HG03280 (cell line): ENCODE results near the gene ESYT3.
"Not testable (repeated sequence)": the region's sequence is repeated elsewhere in the genome, so short reads cannot be mapped to it uniquely, and the experiment has no call there.

Experiments
- ATAC-seq: cut with Tn5 transposase; IDR thresholded peaks from one replicate; pipeline ENCODE4 v1.9.1; 2021; ENCODE audit warnings: mild to moderate bottlenecking, moderate library complexity; ENCODE audit not compliant: unreplicated experiment

ESYT3 gene

DNA sequence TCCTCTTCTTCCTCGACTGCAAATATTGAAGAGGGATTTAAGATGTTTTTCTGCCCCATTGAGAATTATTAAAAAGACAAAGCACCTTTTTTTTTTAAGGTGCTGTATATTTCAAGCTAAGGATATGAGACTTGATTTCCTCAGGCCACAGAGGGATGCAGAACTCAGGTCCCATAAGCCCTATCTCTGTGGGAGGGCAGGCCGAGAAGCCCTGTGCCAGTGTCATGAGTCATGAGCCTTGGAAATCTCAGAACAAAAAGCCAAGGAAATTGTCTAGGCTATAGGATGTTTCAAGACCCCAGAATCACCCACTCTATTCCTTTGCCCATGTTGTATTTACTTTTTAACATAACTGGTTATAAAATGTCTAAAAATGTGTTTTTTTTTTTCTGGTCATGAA, 7.3 kb downstream of the ESYT3 start:
- ATAC-seq = no peak

GRCh38 chr3:138442433-138442832, 8.0 kb downstream of the ESYT3 start:
- ATAC-seq = no peak

- ATAC-seq = no peak
Observed at GRCh38 chr3:138443091-138443490, 8.7 kb downstream of the ESYT3 start.

DNA sequence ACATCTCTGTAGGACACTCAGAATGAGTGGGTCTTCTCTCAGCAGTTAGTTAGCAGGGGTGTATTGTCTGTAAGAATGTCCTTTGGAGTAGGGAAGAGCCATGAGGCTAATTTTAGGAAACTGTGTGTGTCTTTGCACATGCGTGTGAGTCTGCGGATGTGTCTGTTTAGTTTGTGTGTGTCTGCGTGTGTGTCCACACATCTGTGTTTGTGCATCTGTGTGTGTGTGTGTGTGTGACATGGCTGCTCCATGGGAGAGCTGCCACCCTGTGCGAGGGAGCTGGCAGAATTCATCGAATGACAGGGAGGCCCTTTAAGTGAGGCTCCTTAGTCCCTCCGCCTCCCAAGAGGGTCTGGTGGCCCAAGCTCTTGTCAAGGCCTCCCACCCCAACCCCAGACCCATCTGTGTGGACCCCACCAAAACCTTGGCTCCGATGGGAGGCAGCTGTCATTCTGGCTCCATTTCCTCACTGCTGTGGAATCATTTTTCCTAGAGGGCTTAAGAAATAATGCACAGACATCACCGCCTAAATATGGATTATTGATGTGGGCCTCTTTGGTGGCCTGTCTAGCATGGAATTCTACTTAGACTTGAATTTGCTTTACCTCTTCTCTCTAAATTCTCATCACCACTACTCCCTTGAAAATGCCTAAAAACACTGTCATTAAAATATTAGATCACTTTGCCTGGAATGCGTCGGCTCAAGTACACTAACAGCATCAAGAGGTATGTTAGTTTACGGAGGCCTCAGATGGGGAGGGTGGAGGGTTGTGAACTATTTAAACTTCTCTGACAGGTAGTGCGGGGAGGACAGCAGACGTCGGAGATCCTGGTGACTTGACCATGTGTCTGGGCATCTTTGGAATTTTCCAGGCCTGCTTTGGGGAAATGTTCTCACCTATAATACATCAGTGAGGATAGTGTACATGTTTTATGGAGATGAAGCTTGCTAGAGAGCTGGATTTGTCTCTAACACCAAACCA, 9.4 kb downstream of the ESYT3 start:
- no peak for ATAC-seq

GRCh38 chr3:138445236-138445635, 10.8 kb downstream of the ESYT3 start:
- ATAC-seq = no peak

- no peak for ATAC-seq
Observed at GRCh38 chr3:138445654-138446053, 11.2 kb downstream of the ESYT3 start.

DNA sequence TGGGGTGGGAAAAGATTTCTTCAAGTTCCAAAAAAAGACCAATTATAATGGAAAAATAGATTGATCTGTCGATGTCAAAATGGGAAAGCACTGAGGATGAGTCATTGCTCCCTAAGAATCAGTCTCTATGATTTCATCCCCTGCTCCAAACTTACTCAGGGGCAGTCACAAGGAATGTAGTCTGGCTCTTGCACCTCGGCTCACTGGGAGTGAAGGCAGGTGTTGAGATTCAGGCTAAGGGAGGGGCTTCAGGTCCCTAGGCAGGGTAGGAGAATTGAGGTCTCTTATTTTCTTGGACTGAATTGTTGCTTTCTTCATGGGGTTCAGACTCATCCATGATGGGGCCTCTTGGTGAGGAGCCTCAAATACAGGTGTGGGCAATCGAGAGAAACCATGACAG, 14.2 kb downstream of the ESYT3 start:
- ATAC-seq = no peak

DNA sequence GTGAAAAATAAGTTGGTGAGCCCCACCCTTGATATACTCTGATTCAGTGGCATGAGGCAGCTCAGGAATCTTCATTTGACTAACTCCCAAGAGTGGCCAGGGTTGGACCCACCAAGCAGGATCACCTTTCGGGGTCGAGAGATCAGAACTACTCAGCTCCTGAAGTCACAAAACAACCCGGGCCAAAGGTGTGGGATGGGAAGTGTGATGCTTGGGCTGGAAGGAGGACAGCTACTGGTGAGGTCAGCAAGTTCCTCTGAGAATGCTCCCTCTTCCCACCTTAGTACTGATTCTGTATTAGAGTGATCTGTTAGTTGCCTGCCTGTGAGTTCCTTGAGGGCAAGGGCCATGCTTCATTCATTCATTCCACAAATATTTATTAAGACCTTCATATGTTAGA, 15.1 kb downstream of the ESYT3 start:
- ATAC-seq = no peak

- ATAC-seq = no peak
Observed at GRCh38 chr3:138450181-138450580, 15.8 kb downstream of the ESYT3 start.

- no peak for ATAC-seq
Observed at GRCh38 chr3:138450704-138451424, 16.4 kb downstream of the ESYT3 start.

- no peak for ATAC-seq
Observed at GRCh38 chr3:138451595-138452162, 17.3 kb downstream of the ESYT3 start.

DNA sequence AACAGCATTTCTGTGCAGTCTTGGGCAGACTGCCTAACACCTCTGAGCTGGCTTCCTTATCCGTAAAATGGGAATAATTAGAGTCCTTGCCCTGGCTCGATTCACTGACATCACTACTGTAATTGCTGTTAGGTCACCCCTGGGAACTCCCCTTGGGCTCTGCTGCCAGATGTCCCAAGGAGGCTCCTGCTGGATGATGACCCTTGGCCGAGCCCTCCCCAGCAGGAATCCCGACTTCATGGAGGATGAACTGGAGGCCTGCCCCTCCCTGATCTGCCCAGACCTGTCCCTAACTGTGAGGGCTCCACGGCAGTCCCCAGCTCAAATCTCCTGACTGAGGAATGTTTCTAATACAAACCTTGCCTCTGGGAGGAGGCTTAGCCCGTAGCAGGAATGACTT, 18.0 kb downstream of the ESYT3 start:
- no peak for ATAC-seq

GRCh38 chr3:138453940-138454339, 19.5 kb downstream of the ESYT3 start:
- ATAC-seq = not testable (repeated sequence)

- ATAC-seq = no peak
Observed at GRCh38 chr3:138455801-138456716, 21.6 kb downstream of the ESYT3 start.

DNA sequence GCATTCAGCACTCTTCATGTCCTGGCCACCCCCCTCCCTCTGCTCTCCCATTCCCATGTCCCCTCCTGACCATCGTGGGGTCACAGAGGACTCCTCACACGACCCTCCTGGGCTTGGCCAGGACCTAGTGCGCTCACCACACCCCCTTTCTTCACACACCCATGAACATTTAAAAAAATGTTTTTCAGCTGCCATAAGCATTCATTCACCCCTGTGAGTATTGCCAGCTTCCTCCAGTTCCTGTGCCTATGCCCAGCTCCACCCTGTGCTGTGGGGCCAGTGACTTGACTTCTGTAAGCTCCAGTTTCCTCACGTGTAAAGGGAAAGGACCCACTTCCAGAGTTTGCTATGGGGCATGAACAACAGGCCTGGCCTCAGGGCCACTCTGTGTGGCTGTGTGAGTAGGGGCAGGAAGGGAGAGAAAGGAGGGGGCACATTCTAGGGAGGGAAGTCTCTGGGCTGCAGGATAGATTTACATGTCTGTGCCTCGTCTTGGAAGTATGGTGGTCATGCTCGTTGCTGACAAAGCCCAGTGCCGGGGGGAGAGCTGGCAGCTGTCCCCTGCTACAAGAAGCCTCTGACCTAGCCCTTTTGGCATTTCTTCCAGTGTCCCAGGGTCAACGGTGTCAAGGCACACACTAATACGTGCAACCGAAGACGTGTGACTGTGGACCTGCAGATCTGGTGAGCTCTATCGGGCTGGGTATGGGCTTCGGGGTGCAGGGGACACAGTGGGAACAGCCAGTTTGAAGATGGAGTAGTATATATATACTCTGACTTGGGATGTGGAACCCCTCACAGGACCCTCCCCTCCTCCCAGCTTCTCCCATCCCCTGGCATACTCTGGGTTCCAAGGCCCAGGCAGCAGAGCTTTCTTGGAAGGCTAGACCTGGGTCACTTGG, 22.8 kb downstream of the ESYT3 start:
- no peak for ATAC-seq

DNA sequence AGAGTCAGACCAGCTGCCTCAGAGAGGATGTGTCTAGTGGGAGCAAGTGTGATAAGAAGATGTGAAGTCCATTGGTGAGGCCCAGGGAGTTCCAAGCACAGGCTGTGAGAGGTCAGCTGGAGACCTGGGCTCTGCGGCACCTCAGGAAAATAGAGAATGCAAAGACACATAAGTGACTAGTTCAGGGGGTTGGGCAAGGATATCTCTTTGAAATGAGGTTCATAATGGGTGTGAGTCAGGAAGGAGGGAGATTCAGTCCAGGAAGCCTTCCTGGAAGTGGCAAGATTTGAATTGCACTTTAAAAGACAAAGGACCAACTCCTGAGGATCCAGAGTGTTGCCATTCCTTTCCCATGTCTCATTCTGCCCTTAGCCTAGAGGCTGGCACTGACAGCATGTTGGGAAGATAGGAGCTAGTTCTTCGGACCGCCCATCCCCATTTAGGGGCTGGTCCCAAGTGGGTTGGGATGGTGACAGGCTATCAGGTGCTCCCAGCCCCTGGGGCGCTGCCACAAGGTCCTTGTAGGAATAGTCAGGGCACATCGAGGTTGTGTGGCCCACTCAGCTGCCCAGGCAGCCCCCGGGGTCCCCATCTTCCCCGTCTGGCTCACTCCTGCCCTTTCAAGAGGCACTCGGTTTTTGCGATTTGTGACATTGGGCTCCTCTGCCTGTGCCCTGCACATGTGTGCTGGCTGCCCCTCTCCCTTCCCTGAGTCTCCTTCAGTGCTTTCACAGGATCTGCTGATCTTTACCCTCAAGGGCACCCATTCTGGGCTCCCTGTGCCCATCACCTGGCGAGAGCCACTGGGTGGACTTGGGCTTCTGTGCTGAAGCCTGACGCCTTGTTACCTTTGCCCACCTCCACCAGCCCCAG, 23.7 kb downstream of the ESYT3 start:
- ATAC-seq = no peak

- ATAC-seq = no peak
Observed at GRCh38 chr3:138458774-138459499, 24.5 kb downstream of the ESYT3 start.
